Activated CD8-positive, alpha-beta memory T cell treated with anti-CD3 and anti-CD28 coated beads, Interleukin-2, amount 50 U/mL, for 1 hour (primary cell): ENCODE data around the gene IRF2BPL.
"Not testable (repeated sequence)": the region's sequence is repeated elsewhere in the genome, so short reads cannot be mapped to it uniquely, and the experiment has no call there.

Experiments used
- DNase-seq: peaks from one replicate; pipeline ENCODE4 v3.0.0-alpha.2; 2020; ENCODE audit errors: extremely low read depth

The IRF2BPL gene

GRCh38 chr14:77033622-77034589 is 5.4 kb upstream of the IRF2BPL start:
- no peak for DNase-seq

- DNase-seq, result no peak
Observed at GRCh38 chr14:77032844-77033621, 4.5 kb upstream of the IRF2BPL start.

- DNase-seq, result no peak
Observed at GRCh38 chr14:77032491-77032843, 4.0 kb upstream of the IRF2BPL start.

- no peak for DNase-seq
Observed at GRCh38 chr14:77031759-77032490, 3.4 kb upstream of the IRF2BPL start.

- DNase-seq, result no peak
Observed at GRCh38 chr14:77027538-77028383, 747 bp downstream of the IRF2BPL start.

- no peak for DNase-seq
Observed at GRCh38 chr14:77026930-77027537, 1.5 kb downstream of the IRF2BPL start.

GRCh38 chr14:77026166-77026929 is 2.2 kb downstream of the IRF2BPL start:
- DNase-seq, result no peak

- no peak for DNase-seq
Observed at GRCh38 chr14:77025744-77026165, 2.8 kb downstream of the IRF2BPL start.

- no peak for DNase-seq
Observed at GRCh38 chr14:77024171-77024691, 4.3 kb downstream of the IRF2BPL start.

GRCh38 chr14:77023001-77023996 is 5.2 kb downstream of the IRF2BPL start:
- DNase-seq, result no peak

GRCh38 chr14:77022236-77022852 is 6.2 kb downstream of the IRF2BPL start:
- no peak for DNase-seq

GRCh38 chr14:77021424-77021823 is 7.1 kb downstream of the IRF2BPL start:
- DNase-seq, result not testable (repeated sequence)

- DNase-seq, result no peak
Observed at GRCh38 chr14:77018785-77019184, 9.7 kb downstream of the IRF2BPL start.

GRCh38 chr14:77017666-77018065 is 10.8 kb downstream of the IRF2BPL start:
- DNase-seq, result no peak

GRCh38 chr14:77014734-77015133 is 13.8 kb downstream of the IRF2BPL start:
- no peak for DNase-seq

- no peak for DNase-seq
Observed at GRCh38 chr14:77014004-77014604, 14.4 kb downstream of the IRF2BPL start.

GRCh38 chr14:77012193-77012765 is 16.2 kb downstream of the IRF2BPL start:
- no peak for DNase-seq
